ENCODE results near the gene RNF40. TPM values are rescaled to one million over a fixed set of nuclear protein-coding genes. Genes with fewer than 3 reads are reported as not detected.

The RNF40 gene
- total RNA-seq, 1 experiment from 2014 or later = 90.3 TPM

DNA sequence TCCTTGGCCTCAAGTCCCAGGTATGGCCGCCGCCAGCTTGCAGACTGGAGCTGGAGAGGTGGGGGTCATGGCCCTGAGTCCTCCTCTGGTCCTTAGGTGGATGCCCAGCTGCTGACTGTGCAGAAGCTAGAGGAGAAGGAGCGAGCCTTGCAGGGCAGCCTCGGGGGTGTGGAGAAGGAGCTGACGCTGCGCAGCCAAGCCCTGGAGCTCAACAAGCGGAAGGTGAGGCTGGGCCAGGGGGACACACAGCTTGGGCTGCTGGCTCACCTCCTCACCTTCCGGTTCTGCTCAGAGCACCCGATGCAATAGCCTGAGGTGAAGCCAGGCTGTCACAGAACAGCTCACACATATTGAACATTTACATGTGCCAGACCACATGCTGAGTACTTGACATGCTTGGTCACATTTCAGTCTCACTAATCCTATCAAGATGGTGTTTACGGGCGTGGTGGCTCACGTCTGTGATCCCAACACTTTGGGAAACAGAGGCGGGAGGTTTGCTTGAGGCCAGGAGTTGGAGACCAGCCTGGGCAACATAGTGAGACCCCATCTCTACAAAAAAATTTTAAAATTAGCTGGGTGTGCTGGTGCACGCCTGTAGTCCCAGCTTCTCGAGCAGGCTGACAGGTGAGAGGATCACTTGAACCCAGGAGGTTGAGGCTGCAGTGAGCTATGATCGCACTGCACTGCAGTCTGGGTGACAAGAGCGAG lies 7.4 kb downstream of the RNF40 start (continued):
- TF ChIP-seq SRF (IDR thresholded peaks at IDR 0.05; ENCODE audit: low read depth) (no peak), SP1 (IDR thresholded peaks at IDR 0.05; ENCODE audit: low read depth) (no peak), TCF7L2 (IDR thresholded peaks at IDR 0.05; ENCODE audit: borderline replicate concordance, extremely low read depth, insufficient read depth, insufficient read length) (no peak), SIN3A (IDR thresholded peaks at IDR 0.05; ENCODE audit: low read depth) (no peak)
- TF ChIP-seq, protein P1, sequence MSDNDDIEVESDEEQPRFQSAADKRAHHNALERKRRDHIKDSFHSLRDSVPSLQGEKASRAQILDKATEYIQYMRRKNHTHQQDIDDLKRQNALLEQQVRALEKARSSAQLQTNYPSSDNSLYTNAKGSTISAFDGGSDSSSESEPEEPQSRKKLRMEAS (IDR thresholded peaks at IDR 0.05) = no peak
- TF ChIP-seq, protein P2, sequence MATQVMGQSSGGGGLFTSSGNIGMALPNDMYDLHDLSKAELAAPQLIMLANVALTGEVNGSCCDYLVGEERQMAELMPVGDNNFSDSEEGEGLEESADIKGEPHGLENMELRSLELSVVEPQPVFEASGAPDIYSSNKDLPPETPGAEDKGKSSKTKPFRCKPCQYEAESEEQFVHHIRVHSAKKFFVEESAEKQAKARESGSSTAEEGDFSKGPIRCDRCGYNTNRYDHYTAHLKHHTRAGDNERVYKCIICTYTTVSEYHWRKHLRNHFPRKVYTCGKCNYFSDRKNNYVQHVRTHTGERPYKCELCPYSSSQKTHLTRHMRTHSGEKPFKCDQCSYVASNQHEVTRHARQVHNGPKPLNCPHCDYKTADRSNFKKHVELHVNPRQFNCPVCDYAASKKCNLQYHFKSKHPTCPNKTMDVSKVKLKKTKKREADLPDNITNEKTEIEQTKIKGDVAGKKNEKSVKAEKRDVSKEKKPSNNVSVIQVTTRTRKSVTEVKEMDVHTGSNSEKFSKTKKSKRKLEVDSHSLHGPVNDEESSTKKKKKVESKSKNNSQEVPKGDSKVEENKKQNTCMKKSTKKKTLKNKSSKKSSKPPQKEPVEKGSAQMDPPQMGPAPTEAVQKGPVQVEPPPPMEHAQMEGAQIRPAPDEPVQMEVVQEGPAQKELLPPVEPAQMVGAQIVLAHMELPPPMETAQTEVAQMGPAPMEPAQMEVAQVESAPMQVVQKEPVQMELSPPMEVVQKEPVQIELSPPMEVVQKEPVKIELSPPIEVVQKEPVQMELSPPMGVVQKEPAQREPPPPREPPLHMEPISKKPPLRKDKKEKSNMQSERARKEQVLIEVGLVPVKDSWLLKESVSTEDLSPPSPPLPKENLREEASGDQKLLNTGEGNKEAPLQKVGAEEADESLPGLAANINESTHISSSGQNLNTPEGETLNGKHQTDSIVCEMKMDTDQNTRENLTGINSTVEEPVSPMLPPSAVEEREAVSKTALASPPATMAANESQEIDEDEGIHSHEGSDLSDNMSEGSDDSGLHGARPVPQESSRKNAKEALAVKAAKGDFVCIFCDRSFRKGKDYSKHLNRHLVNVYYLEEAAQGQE (IDR thresholded peaks at IDR 0.05; ENCODE audit: low read depth) = no peak

DNA sequence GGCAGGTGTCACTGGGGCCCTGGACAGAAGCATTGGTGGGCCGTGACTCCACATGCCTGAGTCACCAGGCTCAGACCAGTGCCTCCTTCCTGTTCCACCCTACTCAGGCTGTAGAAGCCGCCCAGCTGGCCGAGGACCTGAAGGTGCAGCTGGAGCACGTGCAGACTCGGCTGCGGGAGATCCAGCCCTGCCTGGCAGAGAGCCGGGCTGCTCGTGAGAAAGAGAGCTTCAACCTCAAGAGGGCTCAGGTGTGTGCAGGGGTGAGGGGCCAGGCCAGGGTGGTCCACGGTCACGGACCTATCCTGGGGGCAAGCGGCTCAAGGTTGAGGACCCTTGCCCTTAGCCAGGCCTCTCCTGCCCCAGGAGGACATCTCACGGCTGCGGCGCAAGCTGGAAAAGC lies 9.6 kb downstream of the RNF40 start:
- H3K27ac ChIP-seq (ENCODE audit: low read depth, low read length) = no peak overlapping the region
- H3K4me2 ChIP-seq (ENCODE audit: low read length) = no peak overlapping the region
- POLR2A ChIA-PET = interaction anchor here (1.1 kb wide), 1 partner anchor 9 kb away, joined by 3 read pairs; no protein-coding TSS in a partner anchor
- no peaks in the 10 kb centered on the region for H3K9me2 ChIP-seq (ENCODE audit: insufficient read depth)
- BruUV-seq (replicated peaks) = no TSS peak
- H3K4me1 ChIP-seq (ENCODE audit: control insufficient read depth in 1 of 2, insufficient read depth in 2 of 2, low read length in 2 of 2) = peaks cover 0 to 10% of the 10 kb centered on the region in 2 experiments; a peak in 2 of 4 replicates
- no peaks in the 10 kb centered on the region for H4K20me1 ChIP-seq (ENCODE audit: insufficient read depth)
- H3K36me3 ChIP-seq (ENCODE audit: control insufficient read depth in 1 of 2, insufficient read depth in 2 of 2, low read length in 2 of 2) = peaks cover 30 to 49% of the 10 kb centered on the region in 2 experiments
- H2AFZ ChIP-seq (ENCODE audit: low read depth, low read length, poor library complexity, severe bottlenecking) = no peak overlapping the region
- no peaks in the 10 kb centered on the region for H3K27me3 ChIP-seq (ENCODE audit: insufficient read depth, low read length)
- peaks cover 2% of the 10 kb centered on the region; the same call in 1 of the 2 replicates for H3K79me2 ChIP-seq (ENCODE audit: insufficient read depth, low read length)
- DNase-seq (ENCODE audit: low read depth, low spot score) = no peak
- no peak for ATAC-seq
- no peak overlapping the region for H3K4me3 ChIP-seq (replicated peaks in 1 of 2; ENCODE audit: low read depth in 1 of 2, low read length in 2 of 2)
- RAD21 ChIA-PET (ENCODE audit: low non-redundant PET in 1 of 2, low total read pairs in 2 of 2, uncharacterized antibody in 2 of 2, unreplicated experiment in 2 of 2) = no interaction called here
- intact Hi-C loops (cut with micrococcal nuclease) = no loop called here
- H3K9ac ChIP-seq (ENCODE audit: low read length) = no peak overlapping the region
- no peaks in the 10 kb centered on the region for H3K9me3 ChIP-seq (ENCODE audit: control insufficient read depth in 1 of 2, insufficient read depth in 1 of 2, low read depth in 1 of 2, low read length in 2 of 2)
- CTCF ChIA-PET = no interaction called here
- no peak for TF ChIP-seq RAD21 (IDR thresholded peaks at IDR 0.05; ENCODE audit: low read depth)
- no peak for TF ChIP-seq EZH2phosphoT487 (IDR thresholded peaks at IDR 0.05; ENCODE audit: borderline replicate concordance)
- TF ChIP-seq FOSL1 (IDR thresholded peaks at IDR 0.05; ENCODE audit: low read depth) = no peak
- TF ChIP-seq, protein P3, sequence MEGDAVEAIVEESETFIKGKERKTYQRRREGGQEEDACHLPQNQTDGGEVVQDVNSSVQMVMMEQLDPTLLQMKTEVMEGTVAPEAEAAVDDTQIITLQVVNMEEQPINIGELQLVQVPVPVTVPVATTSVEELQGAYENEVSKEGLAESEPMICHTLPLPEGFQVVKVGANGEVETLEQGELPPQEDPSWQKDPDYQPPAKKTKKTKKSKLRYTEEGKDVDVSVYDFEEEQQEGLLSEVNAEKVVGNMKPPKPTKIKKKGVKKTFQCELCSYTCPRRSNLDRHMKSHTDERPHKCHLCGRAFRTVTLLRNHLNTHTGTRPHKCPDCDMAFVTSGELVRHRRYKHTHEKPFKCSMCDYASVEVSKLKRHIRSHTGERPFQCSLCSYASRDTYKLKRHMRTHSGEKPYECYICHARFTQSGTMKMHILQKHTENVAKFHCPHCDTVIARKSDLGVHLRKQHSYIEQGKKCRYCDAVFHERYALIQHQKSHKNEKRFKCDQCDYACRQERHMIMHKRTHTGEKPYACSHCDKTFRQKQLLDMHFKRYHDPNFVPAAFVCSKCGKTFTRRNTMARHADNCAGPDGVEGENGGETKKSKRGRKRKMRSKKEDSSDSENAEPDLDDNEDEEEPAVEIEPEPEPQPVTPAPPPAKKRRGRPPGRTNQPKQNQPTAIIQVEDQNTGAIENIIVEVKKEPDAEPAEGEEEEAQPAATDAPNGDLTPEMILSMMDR (IDR thresholded peaks at IDR 0.05 in 2 of 3, conservative IDR thresholded peaks at IDR 0.05 in 1 of 3; ENCODE audit: borderline replicate concordance in 1 of 3, insufficient read depth in 1 of 3, low read depth in 2 of 3, low read length in 2 of 3) = no peak
- no peak for TF ChIP-seq SP1 (IDR thresholded peaks at IDR 0.05; ENCODE audit: low read depth)
- TF ChIP-seq POLR2AphosphoS5 (IDR thresholded peaks at IDR 0.05; ENCODE audit: low read depth, low read length) = no peak
- TF ChIP-seq YY1 (IDR thresholded peaks at IDR 0.05; ENCODE audit: extremely low read depth, insufficient replicate concordance, low read depth, low read length) = no peak
- TF ChIP-seq, protein P4, sequence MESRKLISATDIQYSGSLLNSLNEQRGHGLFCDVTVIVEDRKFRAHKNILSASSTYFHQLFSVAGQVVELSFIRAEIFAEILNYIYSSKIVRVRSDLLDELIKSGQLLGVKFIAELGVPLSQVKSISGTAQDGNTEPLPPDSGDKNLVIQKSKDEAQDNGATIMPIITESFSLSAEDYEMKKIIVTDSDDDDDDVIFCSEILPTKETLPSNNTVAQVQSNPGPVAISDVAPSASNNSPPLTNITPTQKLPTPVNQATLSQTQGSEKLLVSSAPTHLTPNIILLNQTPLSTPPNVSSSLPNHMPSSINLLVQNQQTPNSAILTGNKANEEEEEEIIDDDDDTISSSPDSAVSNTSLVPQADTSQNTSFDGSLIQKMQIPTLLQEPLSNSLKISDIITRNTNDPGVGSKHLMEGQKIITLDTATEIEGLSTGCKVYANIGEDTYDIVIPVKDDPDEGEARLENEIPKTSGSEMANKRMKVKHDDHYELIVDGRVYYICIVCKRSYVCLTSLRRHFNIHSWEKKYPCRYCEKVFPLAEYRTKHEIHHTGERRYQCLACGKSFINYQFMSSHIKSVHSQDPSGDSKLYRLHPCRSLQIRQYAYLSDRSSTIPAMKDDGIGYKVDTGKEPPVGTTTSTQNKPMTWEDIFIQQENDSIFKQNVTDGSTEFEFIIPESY (IDR thresholded peaks at IDR 0.05; ENCODE audit: extremely low read depth, insufficient replicate concordance, low read length) = no peak
- no peak for TF ChIP-seq JUND (IDR thresholded peaks at IDR 0.05)
- TF ChIP-seq, protein P1 (IDR thresholded peaks at IDR 0.05) = no peak
- TF ChIP-seq TCF7L2 (IDR thresholded peaks at IDR 0.05; ENCODE audit: borderline replicate concordance, extremely low read depth, insufficient read depth, insufficient read length) = no peak
- TF ChIP-seq EZH2 (IDR thresholded peaks at IDR 0.05) = no peak
- no peak for TF ChIP-seq EGR1 (IDR thresholded peaks at IDR 0.05; ENCODE audit: low read depth)
